ENCODE measurements around the gene MEIS1.

The MEIS1 gene

GRCh38 chr2:66508484-66509071 lies 73.7 kb downstream of the MEIS1 start:
- no peak overlapping the region for H3K4me3 ChIP-seq (replicated peaks; ENCODE audit: low read depth, low read length)
- no peak for DNase-seq (ENCODE audit: low read depth)
- no peak for TF ChIP-seq CTCF (IDR thresholded peaks at IDR 0.05; ENCODE audit: low read length, missing control alignments)

GRCh38 chr2:66509326-66509811 lies 74.4 kb downstream of the MEIS1 start:
- peak; percentile 55 for DNase-seq (ENCODE audit: low read depth)
- no peak overlapping the region for H3K4me3 ChIP-seq (replicated peaks; ENCODE audit: low read depth, low read length)
- no peak for TF ChIP-seq CTCF (IDR thresholded peaks at IDR 0.05; ENCODE audit: low read length, missing control alignments)

GRCh38 chr2:66512626-66513025 lies 77.7 kb downstream of the MEIS1 start:
- no peak for TF ChIP-seq CTCF (IDR thresholded peaks at IDR 0.05; ENCODE audit: low read length, missing control alignments)
- DNase-seq (ENCODE audit: low read depth), result no peak

DNA sequence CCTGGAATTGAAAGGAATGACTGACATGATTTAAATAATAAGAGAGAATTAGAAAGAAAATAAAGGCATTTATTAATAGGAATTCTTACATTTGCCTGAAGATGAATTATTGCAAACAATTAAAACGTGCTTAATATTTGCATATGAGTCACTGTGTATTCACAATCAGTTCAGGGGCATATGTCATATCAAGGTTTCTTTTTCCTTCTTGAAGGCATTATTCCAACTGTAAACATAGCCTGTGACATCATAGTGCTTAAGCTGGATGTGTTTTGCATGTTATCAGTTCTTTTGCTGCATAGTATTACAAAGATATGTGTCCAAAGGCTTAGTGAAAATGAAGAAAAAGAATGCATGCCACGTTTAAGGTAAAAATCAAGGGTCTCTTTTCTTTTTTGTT lies 80.8 kb downstream of the MEIS1 start:
- TF ChIP-seq CTCF (IDR thresholded peaks at IDR 0.05; ENCODE audit: low read length, missing control alignments), result no peak
- H3K4me3 ChIP-seq (replicated peaks; ENCODE audit: low read depth, low read length), result no peak overlapping the region
- DNase-seq (ENCODE audit: low read depth), result peak; percentile 61

More at GRCh38 chr2:66512626-66513025, 77.7 kb downstream of the MEIS1 start:
- no peak overlapping the region for H3K4me3 ChIP-seq (replicated peaks; ENCODE audit: low read depth, low read length)

- H3K4me3 ChIP-seq (replicated peaks; ENCODE audit: low read depth, low read length), result no peak overlapping the region
- no peak for TF ChIP-seq CTCF (IDR thresholded peaks at IDR 0.05; ENCODE audit: low read length, missing control alignments)
- no peak for DNase-seq (ENCODE audit: low read depth)
Measured at GRCh38 chr2:66516499-66516898, 81.6 kb downstream of the MEIS1 start.

GRCh38 chr2:66517772-66518171 lies 82.8 kb downstream of the MEIS1 start:
- no peak for DNase-seq (ENCODE audit: low read depth)
- no peak overlapping the region for H3K4me3 ChIP-seq (replicated peaks; ENCODE audit: low read depth, low read length)
- no peak for TF ChIP-seq CTCF (IDR thresholded peaks at IDR 0.05; ENCODE audit: low read length, missing control alignments)

DNA sequence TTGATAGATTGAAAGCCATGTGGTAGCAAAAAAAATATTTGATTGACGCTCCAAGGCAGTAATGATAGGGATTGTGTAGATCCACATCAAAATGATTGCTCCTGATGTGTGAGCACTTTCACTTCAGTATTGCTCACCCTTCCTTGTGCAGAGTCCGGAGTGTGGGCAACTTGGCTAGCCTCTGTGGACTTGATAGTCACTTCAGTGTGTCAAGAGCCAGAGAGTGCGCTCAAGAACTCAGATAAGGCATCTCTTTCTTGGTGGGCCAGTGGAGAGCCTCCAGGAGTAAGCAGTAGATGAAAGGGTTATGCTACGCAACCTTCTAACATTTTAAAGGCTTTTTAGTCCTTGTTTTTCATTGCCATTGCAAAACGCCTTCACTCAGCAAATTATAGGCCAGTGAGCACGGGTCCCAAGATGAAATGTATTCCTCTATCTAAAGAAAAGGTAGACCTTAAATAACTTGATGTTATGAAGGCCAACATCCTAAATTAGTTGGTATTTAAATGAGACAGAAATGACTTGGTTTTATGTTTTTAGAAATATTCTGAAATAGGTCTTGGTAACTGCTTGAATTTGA lies 84.4 kb downstream of the MEIS1 start:
- no peak for TF ChIP-seq CTCF (IDR thresholded peaks at IDR 0.05; ENCODE audit: low read length, missing control alignments)
- H3K4me3 ChIP-seq (replicated peaks; ENCODE audit: low read depth, low read length), result no peak overlapping the region
- DNase-seq (ENCODE audit: low read depth), result no peak
